ENCODE measurements around the gene BCAR3.

The BCAR3 gene

DNA sequence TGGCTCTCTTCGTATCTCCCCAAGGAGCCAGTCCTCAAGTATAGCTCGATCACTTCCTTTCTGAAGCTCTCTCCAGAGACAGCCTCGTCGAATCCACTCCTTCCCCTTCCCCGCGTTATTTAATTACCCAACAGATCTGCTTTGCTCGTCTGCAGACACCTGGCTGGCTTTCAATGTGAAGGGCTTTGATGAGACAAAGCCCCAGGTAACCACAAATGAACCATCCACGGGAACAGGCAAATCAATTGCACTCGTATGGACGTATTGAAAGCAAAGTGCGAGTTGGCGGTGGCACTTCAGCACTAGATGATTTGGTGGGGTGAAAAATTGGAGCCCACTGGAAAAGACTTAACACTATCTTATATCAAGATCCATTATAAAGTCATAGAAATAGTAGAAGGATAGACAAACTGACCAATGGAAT is 364 bp upstream of the BCAR3 start:
- ATAC-seq (ENCODE audit: insufficient read depth, low read depth) (no peak), DNase-seq (no peak)
- Histone ChIP-seq H3K27ac (ENCODE audit: low read length) (no peak overlapping the region), H3K4me3 (ENCODE audit: low read depth in 1 of 2, low read length in 2 of 2) (no peak overlapping the region), H4K20me1 (ENCODE audit: insufficient read depth, low read length) (no peaks in the 10 kb centered on the region), H3K36me3 (ENCODE audit: insufficient read depth, low read length) (no peaks in the 10 kb centered on the region), H3K9me3 (ENCODE audit: insufficient read depth, low read length, severe bottlenecking) (no peaks in the 10 kb centered on the region), H3K79me2 (ENCODE audit: insufficient read depth, low read length) (no peaks in the 10 kb centered on the region), H3K27me3 (ENCODE audit: insufficient read depth, low read length, poor library complexity) (no peaks in the 10 kb centered on the region), H3K4me1 (ENCODE audit: insufficient read depth, low read length) (no peaks in the 10 kb centered on the region), H3K4me2 (ENCODE audit: insufficient read depth, low read length) (no peak overlapping the region), H2AFZ (ENCODE audit: low read depth, low read length) (no peak overlapping the region), H3K9ac (ENCODE audit: low read depth, low read length) (no peak overlapping the region)
- no peak for TF ChIP-seq EZH2 (IDR thresholded peaks at IDR 0.05; ENCODE audit: borderline replicate concordance, low read depth, low read length, severe bottlenecking)
- TF ChIP-seq, protein P1, sequence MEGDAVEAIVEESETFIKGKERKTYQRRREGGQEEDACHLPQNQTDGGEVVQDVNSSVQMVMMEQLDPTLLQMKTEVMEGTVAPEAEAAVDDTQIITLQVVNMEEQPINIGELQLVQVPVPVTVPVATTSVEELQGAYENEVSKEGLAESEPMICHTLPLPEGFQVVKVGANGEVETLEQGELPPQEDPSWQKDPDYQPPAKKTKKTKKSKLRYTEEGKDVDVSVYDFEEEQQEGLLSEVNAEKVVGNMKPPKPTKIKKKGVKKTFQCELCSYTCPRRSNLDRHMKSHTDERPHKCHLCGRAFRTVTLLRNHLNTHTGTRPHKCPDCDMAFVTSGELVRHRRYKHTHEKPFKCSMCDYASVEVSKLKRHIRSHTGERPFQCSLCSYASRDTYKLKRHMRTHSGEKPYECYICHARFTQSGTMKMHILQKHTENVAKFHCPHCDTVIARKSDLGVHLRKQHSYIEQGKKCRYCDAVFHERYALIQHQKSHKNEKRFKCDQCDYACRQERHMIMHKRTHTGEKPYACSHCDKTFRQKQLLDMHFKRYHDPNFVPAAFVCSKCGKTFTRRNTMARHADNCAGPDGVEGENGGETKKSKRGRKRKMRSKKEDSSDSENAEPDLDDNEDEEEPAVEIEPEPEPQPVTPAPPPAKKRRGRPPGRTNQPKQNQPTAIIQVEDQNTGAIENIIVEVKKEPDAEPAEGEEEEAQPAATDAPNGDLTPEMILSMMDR (IDR thresholded peaks at IDR 0.05; ENCODE audit: borderline replicate concordance, extremely low read depth, low read length, poor library complexity, severe bottlenecking) = no peak

DNA sequence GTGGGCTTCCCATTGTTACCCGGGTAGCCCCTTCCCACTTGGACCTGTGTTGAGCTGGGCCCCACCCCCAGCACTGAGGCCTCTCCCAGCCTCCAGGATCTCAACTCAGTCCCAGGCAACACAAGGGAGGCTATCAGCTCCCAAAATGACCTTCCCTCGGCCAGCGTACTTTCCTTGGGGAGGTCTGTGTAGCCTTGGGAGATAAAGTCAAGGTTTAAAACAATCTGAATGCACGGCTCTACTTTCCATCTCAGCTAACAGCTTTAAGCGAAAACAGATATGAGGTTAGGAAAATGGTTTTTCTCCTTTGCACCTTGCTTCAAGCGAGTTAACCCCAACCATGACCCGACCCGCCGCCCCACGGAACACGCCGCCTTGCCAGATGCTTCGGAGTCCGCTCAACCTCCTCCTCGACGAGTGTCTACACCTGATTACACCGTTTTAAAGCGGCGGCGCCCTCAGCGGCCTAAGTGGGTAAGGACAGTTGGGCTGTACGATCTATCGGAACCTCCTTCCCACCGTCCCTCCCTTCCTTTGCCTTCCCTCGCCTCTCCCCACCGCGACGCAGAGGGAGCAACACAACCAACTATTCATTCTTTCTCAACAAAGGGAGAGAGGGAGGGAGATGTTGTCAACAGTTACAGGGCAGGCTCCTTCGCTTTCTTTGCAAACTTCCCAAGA is 1.1 kb downstream of the BCAR3 start:
- TF ChIP-seq, protein P1 (IDR thresholded peaks at IDR 0.05; ENCODE audit: borderline replicate concordance, extremely low read depth, low read length, poor library complexity, severe bottlenecking) = no peak
- TF ChIP-seq EZH2 (IDR thresholded peaks at IDR 0.05; ENCODE audit: borderline replicate concordance, low read depth, low read length, severe bottlenecking) = no peak
- no peak overlapping the region for H2AFZ ChIP-seq (ENCODE audit: low read depth, low read length)
- H3K27me3 ChIP-seq (ENCODE audit: insufficient read depth, low read length, poor library complexity) = no peaks in the 10 kb centered on the region
- DNase-seq = no peak
- no peak overlapping the region for H3K27ac ChIP-seq (ENCODE audit: low read length)
- H3K4me3 ChIP-seq (ENCODE audit: low read depth in 1 of 2, low read length in 2 of 2) = no peak overlapping the region
- no peak overlapping the region for H3K9ac ChIP-seq (ENCODE audit: low read depth, low read length)
- no peaks in the 10 kb centered on the region for H3K4me1 ChIP-seq (ENCODE audit: insufficient read depth, low read length)
- no peaks in the 10 kb centered on the region for H4K20me1 ChIP-seq (ENCODE audit: insufficient read depth, low read length)
- H3K9me3 ChIP-seq (ENCODE audit: insufficient read depth, low read length, severe bottlenecking) = no peaks in the 10 kb centered on the region
- no peaks in the 10 kb centered on the region for H3K36me3 ChIP-seq (ENCODE audit: insufficient read depth, low read length)
- H3K79me2 ChIP-seq (ENCODE audit: insufficient read depth, low read length) = no peaks in the 10 kb centered on the region
- no peak for ATAC-seq (ENCODE audit: insufficient read depth, low read depth)
- H3K4me2 ChIP-seq (ENCODE audit: insufficient read depth, low read length) = no peak overlapping the region

DNA sequence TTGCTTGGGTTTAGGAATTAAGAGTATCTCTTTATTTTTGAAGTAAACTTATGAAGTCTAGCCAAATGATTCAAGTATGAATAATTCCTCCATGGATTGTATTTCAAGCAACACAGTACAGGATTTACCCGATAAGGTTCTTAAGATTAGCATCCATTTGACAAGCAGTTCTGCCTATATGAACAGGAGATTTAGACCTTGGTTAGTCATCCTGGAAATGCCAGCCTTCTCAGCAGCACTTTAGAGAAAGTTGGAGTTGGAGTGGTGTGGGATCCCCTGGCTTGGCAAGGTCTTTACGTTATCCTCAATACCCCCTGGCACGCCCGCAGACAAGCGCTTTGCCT is 1.6 kb downstream of the BCAR3 start:
- no peaks in the 10 kb centered on the region for H3K4me1 ChIP-seq (ENCODE audit: insufficient read depth, low read length)
- no peaks in the 10 kb centered on the region for H3K79me2 ChIP-seq (ENCODE audit: insufficient read depth, low read length)
- ATAC-seq (ENCODE audit: insufficient read depth, low read depth) (no peak), DNase-seq (no peak)
- H4K20me1 ChIP-seq (ENCODE audit: insufficient read depth, low read length) = no peaks in the 10 kb centered on the region
- no peak overlapping the region for H3K9ac ChIP-seq (ENCODE audit: low read depth, low read length)
- no peak overlapping the region for H3K4me2 ChIP-seq (ENCODE audit: insufficient read depth, low read length)
- no peak overlapping the region for H3K4me3 ChIP-seq (ENCODE audit: low read depth in 1 of 2, low read length in 2 of 2)
- H3K36me3 ChIP-seq (ENCODE audit: insufficient read depth, low read length) = no peaks in the 10 kb centered on the region
- TF ChIP-seq, protein P1 (IDR thresholded peaks at IDR 0.05; ENCODE audit: borderline replicate concordance, extremely low read depth, low read length, poor library complexity, severe bottlenecking) = no peak
- TF ChIP-seq EZH2 (IDR thresholded peaks at IDR 0.05; ENCODE audit: borderline replicate concordance, low read depth, low read length, severe bottlenecking) = no peak
- no peaks in the 10 kb centered on the region for H3K27me3 ChIP-seq (ENCODE audit: insufficient read depth, low read length, poor library complexity)
- H2AFZ ChIP-seq (ENCODE audit: low read depth, low read length) = no peak overlapping the region
- H3K27ac ChIP-seq (ENCODE audit: low read length) = no peak overlapping the region
- H3K9me3 ChIP-seq (ENCODE audit: insufficient read depth, low read length, severe bottlenecking) = no peaks in the 10 kb centered on the region
